Liver (tissue), 3 donors: ENCODE measurements around the gene RAB35.
A peak's percentile ranks its signal among the peaks of the same experiment; 100 is the strongest.

Experiments used
- CTCF ChIP-seq: fragments of 150-350 bp; IDR thresholded peaks from 2 replicates; pipeline ENCODE4 v1.5.1; 2017; ENCODE audit warnings: improper control_type of control experiment, low read depth, low read length; ENCODE audit not compliant: missing input control
- GABPA ChIP-seq, 2 donors: IDR thresholded peaks in 1 of 2; conservative IDR thresholded peaks in 1 of 2; 2 replicates each; pipeline ENCODE4 v1.6.1; 2016; ENCODE audit warnings: antibody characterized with exemption in 2 of 2, mild to moderate bottlenecking in 1 of 2, moderate library complexity in 1 of 2
- HNF4A ChIP-seq, 2 donors: conservative IDR thresholded peaks; 2 replicates each; pipeline ENCODE4 v1.6.1; 2016; ENCODE audit warnings: antibody characterized with exemption in 2 of 2, mild to moderate bottlenecking in 2 of 2
- JUND ChIP-seq, 2 donors: IDR thresholded peaks; 2 replicates each; pipeline ENCODE4 v1.6.1; 2016; ENCODE audit warnings: antibody characterized with exemption in 2 of 2
- RAD21 ChIP-seq, 2 donors: IDR thresholded peaks; 2 replicates each; pipeline ENCODE4 v1.6.1; 2016; ENCODE audit warnings: antibody characterized with exemption in 2 of 2, mild to moderate bottlenecking in 2 of 2
- REST ChIP-seq: IDR thresholded peaks from 2 replicates; pipeline ENCODE4 v1.6.1; 2016; ENCODE audit warnings: antibody characterized with exemption, mild to moderate bottlenecking
- RXRA ChIP-seq, 2 donors: IDR thresholded peaks; 2 replicates each; pipeline ENCODE4 v1.6.1; 2017 to 2018; ENCODE audit warnings: antibody characterized with exemption in 2 of 2, mild to moderate bottlenecking in 1 of 2
- YY1 ChIP-seq: IDR thresholded peaks from 2 replicates; pipeline ENCODE4 v1.6.1; 2016; ENCODE audit warnings: antibody characterized with exemption, mild to moderate bottlenecking
- TF ChIP-seq, protein P1 (sequence below): IDR thresholded peaks from 2 replicates; pipeline ENCODE4 v1.6.1; 2016; ENCODE audit warnings: antibody characterized with exemption
- TF ChIP-seq, protein P2 (sequence below): IDR thresholded peaks from 2 replicates; pipeline ENCODE4 v1.6.1; 2016; ENCODE audit warnings: antibody characterized with exemption
- donor health status: healthy.
- donor health status: healthy.

DNA sequence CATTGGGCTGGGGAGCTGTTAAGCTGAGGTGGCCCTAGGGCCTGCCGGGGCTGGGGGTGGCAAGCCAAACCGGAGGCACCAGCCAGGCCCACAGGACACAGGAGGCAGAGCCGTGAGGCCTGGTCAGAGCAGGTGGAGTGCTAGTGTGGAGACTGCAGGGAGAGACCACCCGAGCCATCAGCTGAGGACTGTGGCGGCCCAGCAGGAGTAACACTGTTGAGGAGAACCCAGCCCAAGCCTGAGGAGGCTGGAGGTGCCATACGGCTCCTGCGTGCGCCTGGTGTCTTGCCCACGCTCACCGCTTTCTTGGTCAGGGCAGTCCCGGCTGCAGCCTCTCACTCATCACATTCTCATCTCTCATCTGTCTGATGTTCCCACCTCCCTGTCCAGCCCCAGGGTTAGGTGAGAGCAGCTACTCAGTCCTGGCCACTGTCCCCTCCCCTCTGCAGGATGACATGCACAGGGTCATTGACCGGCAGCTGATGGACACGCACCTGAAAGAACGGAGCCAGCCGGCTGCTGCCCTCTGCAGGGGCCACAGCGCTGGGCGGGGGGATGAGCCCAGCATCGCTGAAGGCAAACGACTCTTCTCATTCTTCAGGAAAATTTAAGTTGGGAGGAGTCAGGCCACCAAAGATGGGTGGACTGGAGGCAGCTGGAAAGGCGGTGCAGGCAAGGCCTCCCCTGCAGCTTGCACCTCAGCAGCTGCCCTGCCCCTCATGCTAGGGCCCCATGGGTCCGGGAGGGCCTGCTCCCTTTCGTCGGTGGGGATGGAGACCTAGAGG lies 23.8 kb downstream of the RAB35 start:
- TF ChIP-seq CTCF (no peak), HNF4A (conservative IDR thresholded peaks at IDR 0.05) (no peak), RXRA (IDR thresholded peaks at IDR 0.05) (peak; percentile 50 to 76), YY1 (no peak), RAD21 (IDR thresholded peaks at IDR 0.05) (peak in 1 of 2 donors; percentile 67), REST (no peak), JUND (IDR thresholded peaks at IDR 0.05) (no peak), GABPA (IDR thresholded peaks at IDR 0.05 in 1 of 2, conservative IDR thresholded peaks at IDR 0.05 in 1 of 2) (no peak)
- TF ChIP-seq, protein P1, sequence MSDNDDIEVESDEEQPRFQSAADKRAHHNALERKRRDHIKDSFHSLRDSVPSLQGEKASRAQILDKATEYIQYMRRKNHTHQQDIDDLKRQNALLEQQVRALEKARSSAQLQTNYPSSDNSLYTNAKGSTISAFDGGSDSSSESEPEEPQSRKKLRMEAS, result no peak
- TF ChIP-seq, protein P2, sequence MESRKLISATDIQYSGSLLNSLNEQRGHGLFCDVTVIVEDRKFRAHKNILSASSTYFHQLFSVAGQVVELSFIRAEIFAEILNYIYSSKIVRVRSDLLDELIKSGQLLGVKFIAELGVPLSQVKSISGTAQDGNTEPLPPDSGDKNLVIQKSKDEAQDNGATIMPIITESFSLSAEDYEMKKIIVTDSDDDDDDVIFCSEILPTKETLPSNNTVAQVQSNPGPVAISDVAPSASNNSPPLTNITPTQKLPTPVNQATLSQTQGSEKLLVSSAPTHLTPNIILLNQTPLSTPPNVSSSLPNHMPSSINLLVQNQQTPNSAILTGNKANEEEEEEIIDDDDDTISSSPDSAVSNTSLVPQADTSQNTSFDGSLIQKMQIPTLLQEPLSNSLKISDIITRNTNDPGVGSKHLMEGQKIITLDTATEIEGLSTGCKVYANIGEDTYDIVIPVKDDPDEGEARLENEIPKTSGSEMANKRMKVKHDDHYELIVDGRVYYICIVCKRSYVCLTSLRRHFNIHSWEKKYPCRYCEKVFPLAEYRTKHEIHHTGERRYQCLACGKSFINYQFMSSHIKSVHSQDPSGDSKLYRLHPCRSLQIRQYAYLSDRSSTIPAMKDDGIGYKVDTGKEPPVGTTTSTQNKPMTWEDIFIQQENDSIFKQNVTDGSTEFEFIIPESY, result no peak
